Measurements from ENCODE around the gene ADAMTS18. TPM values are rescaled to one million over a fixed set of nuclear protein-coding genes. Genes with fewer than 3 reads are reported as not detected.

The ADAMTS18 gene
- total and polyA plus RNA-seq, 2 donors (not counting 3 experiments of a cell fraction or from before 2014, with no cell fraction given), result 18.4 to 27.5 TPM

GRCh38 chr16:77394699-77395098 lies 40.1 kb downstream of the ADAMTS18 start:
- intact Hi-C loops (cut with micrococcal nuclease), result no loop called here
- ChIA-PET CTCF (no interaction called here), POLR2A (no interaction called here)
- H4K20me1 ChIP-seq (replicated peaks; ENCODE audit: control insufficient read depth, extremely low read depth, insufficient read depth, low read length), result no peaks in the 10 kb centered on the region
- H3K9me3 ChIP-seq (replicated peaks; ENCODE audit: control insufficient read depth, insufficient read depth, low read length), result no peaks in the 10 kb centered on the region
- no peak overlapping the region for H3K4me3 ChIP-seq (replicated peaks in 1 of 3; ENCODE audit: insufficient read depth in 1 of 3, low read depth in 1 of 3, low read length in 3 of 3)
- H3K36me3 ChIP-seq (ENCODE audit: control insufficient read depth in 2 of 2, extremely low read depth in 1 of 2, insufficient read depth in 2 of 2, low read length in 2 of 2), result peaks cover 0 to 2% of the 10 kb centered on the region in 2 experiments
- no peak overlapping the region for H3K9ac ChIP-seq (replicated peaks; ENCODE audit: extremely low read depth, insufficient read depth, low read length)
- no peak overlapping the region for H3K4me2 ChIP-seq (ENCODE audit: insufficient read depth, low read length)
- TF ChIP-seq POLR2A (IDR thresholded peaks at IDR 0.05; ENCODE audit: low read depth, low read length), result no peak
- no peak for TF ChIP-seq EZH2 (IDR thresholded peaks at IDR 0.05; ENCODE audit: borderline replicate concordance, low read depth, low read length, severe bottlenecking)
- TF ChIP-seq POLR2AphosphoS5 (IDR thresholded peaks at IDR 0.05; ENCODE audit: insufficient read depth, low read depth, low read length), result no peak
- TF ChIP-seq FOS (IDR thresholded peaks at IDR 0.05; ENCODE audit: borderline replicate concordance, insufficient read depth, low read length), result no peak
- H2AFZ ChIP-seq (ENCODE audit: low read depth, low read length), result no peak overlapping the region
- DNase-seq (ENCODE audit: low read depth, low spot score), result no peak
- peaks cover 6% of the 10 kb centered on the region for H3K4me1 ChIP-seq (ENCODE audit: control insufficient read depth, extremely low read depth, insufficient read depth, low read length)
- H3K27ac ChIP-seq (ENCODE audit: insufficient read depth, low read depth, low read length), result no peak overlapping the region
- H3K9me1 ChIP-seq (replicated peaks; ENCODE audit: control insufficient read depth, extremely low read depth, insufficient read depth, low read length), result no peaks in the 10 kb centered on the region
- FAIRE-seq, result no peak
- no TSS peak for BruUV-seq (replicated peaks)
- no peaks in the 10 kb centered on the region for H3K27me3 ChIP-seq (ENCODE audit: control insufficient read depth in 2 of 2, insufficient read depth in 2 of 2, low read length in 2 of 2)
- H3K79me2 ChIP-seq (ENCODE audit: control insufficient read depth, insufficient read depth, low read length), result peaks cover 3% of the 10 kb centered on the region
- dilution Hi-C loops (cut with MboI; ENCODE audit: extremely low pct_ligation_motif_present, low sequenced_read_pairs), result no loop called here

- H3K9ac ChIP-seq (replicated peaks; ENCODE audit: extremely low read depth, insufficient read depth, low read length), result no peak overlapping the region
- ChIA-PET POLR2A (no interaction called here), CTCF (no interaction called here)
- no peaks in the 10 kb centered on the region for H3K9me3 ChIP-seq (replicated peaks; ENCODE audit: control insufficient read depth, insufficient read depth, low read length)
- DNase-seq (ENCODE audit: low read depth, low spot score), result no peak
- dilution Hi-C loops (cut with MboI; ENCODE audit: extremely low pct_ligation_motif_present, low sequenced_read_pairs) (no loop called here), intact Hi-C loops (cut with micrococcal nuclease) (no loop called here)
- TF ChIP-seq JUN (IDR thresholded peaks at IDR 0.05; ENCODE audit: borderline replicate concordance, insufficient read depth, insufficient read length, low read depth) (no peak), EZH2 (IDR thresholded peaks at IDR 0.05; ENCODE audit: borderline replicate concordance, low read depth, low read length, severe bottlenecking) (no peak), GATA2 (IDR thresholded peaks at IDR 0.05; ENCODE audit: insufficient read depth, insufficient read length, low read depth, low read length) (no peak), FOS (IDR thresholded peaks at IDR 0.05; ENCODE audit: borderline replicate concordance, insufficient read depth, low read length) (no peak), POLR2A (IDR thresholded peaks at IDR 0.05; ENCODE audit: low read depth, low read length) (no peak), MYC (IDR thresholded peaks at IDR 0.05; ENCODE audit: low read depth, low read length) (no peak), POLR2AphosphoS5 (IDR thresholded peaks at IDR 0.05; ENCODE audit: insufficient read depth, low read depth, low read length) (no peak), MAX (IDR thresholded peaks at IDR 0.05; ENCODE audit: insufficient read depth, insufficient read length) (no peak)
- TF ChIP-seq, protein P1, sequence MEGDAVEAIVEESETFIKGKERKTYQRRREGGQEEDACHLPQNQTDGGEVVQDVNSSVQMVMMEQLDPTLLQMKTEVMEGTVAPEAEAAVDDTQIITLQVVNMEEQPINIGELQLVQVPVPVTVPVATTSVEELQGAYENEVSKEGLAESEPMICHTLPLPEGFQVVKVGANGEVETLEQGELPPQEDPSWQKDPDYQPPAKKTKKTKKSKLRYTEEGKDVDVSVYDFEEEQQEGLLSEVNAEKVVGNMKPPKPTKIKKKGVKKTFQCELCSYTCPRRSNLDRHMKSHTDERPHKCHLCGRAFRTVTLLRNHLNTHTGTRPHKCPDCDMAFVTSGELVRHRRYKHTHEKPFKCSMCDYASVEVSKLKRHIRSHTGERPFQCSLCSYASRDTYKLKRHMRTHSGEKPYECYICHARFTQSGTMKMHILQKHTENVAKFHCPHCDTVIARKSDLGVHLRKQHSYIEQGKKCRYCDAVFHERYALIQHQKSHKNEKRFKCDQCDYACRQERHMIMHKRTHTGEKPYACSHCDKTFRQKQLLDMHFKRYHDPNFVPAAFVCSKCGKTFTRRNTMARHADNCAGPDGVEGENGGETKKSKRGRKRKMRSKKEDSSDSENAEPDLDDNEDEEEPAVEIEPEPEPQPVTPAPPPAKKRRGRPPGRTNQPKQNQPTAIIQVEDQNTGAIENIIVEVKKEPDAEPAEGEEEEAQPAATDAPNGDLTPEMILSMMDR (IDR thresholded peaks at IDR 0.05; ENCODE audit: extremely low read depth in 1 of 2, insufficient read depth in 1 of 2, low read depth in 1 of 2, low read length in 2 of 2), result no peak
- H2AFZ ChIP-seq (ENCODE audit: low read depth, low read length), result no peak overlapping the region
- no peak overlapping the region for H3K4me3 ChIP-seq (replicated peaks in 1 of 3; ENCODE audit: insufficient read depth in 1 of 3, low read depth in 1 of 3, low read length in 3 of 3)
- H3K79me2 ChIP-seq (ENCODE audit: control insufficient read depth, insufficient read depth, low read length), result peaks cover under 1% of the 10 kb centered on the region
- no peak overlapping the region for H3K27ac ChIP-seq (ENCODE audit: insufficient read depth, low read depth, low read length)
- H3K4me1 ChIP-seq (ENCODE audit: control insufficient read depth, extremely low read depth, insufficient read depth, low read length), result peaks cover 6% of the 10 kb centered on the region
- H3K9me1 ChIP-seq (replicated peaks; ENCODE audit: control insufficient read depth, extremely low read depth, insufficient read depth, low read length), result no peaks in the 10 kb centered on the region
- no peaks in the 10 kb centered on the region for H3K27me3 ChIP-seq (ENCODE audit: control insufficient read depth in 2 of 2, insufficient read depth in 2 of 2, low read length in 2 of 2)
- no peak overlapping the region for H3K4me2 ChIP-seq (ENCODE audit: insufficient read depth, low read length)
- H3K36me3 ChIP-seq (ENCODE audit: control insufficient read depth in 2 of 2, extremely low read depth in 1 of 2, insufficient read depth in 2 of 2, low read length in 2 of 2), result peaks cover 0 to 2% of the 10 kb centered on the region in 2 experiments
- H4K20me1 ChIP-seq (replicated peaks; ENCODE audit: control insufficient read depth, extremely low read depth, insufficient read depth, low read length), result no peaks in the 10 kb centered on the region
- no peak for FAIRE-seq
- BruUV-seq (replicated peaks), result no TSS peak
Measured at GRCh38 chr16:77393955-77394354, 40.9 kb downstream of the ADAMTS18 start.
